Skeletal muscle cell (primary cell): ENCODE measurements around the gene CNTF.
A peak's percentile ranks its signal among the peaks of the same experiment; 100 is the strongest.

Source experiments
- DNase-seq: peaks from one replicate; pipeline ENCODE4 v3.0.0-alpha.2; 2010; ENCODE audit warnings: low read depth
- H3K4me3 ChIP-seq: 2 replicates; pipeline ENCODE4 v1.5.1; 2011; ENCODE audit warnings: low read depth, mild to moderate bottlenecking, control low read depth, low read length, moderate library complexity

The CNTF gene

GRCh38 chr11:58639669-58640068, 17.2 kb downstream of the CNTF start:
- H3K4me3 ChIP-seq = no peak overlapping the region
- DNase-seq = no peak

- no peak overlapping the region for H3K4me3 ChIP-seq
- DNase-seq = no peak
Measured at GRCh38 chr11:58640386-58641023, 18.0 kb downstream of the CNTF start.

DNA sequence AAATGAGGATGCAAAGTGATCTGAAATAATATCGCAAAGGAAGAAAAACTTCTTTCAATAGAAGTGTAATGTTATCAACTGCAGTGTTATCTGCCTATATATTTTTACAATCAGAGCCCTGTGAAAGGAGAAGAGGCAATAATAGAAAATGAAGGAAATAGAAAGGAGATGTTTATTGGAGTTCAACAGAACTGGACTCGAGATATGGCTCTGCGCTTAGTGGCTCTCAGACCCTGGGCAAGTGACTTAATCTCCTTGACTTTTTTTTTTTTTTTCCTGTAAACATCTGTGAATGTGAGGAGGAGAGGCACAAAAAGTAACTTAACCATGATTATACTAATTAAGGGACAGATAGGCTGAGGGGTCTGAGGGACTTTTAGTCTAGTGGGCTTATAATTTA, 18.9 kb downstream of the CNTF start:
- DNase-seq = no peak

DNA sequence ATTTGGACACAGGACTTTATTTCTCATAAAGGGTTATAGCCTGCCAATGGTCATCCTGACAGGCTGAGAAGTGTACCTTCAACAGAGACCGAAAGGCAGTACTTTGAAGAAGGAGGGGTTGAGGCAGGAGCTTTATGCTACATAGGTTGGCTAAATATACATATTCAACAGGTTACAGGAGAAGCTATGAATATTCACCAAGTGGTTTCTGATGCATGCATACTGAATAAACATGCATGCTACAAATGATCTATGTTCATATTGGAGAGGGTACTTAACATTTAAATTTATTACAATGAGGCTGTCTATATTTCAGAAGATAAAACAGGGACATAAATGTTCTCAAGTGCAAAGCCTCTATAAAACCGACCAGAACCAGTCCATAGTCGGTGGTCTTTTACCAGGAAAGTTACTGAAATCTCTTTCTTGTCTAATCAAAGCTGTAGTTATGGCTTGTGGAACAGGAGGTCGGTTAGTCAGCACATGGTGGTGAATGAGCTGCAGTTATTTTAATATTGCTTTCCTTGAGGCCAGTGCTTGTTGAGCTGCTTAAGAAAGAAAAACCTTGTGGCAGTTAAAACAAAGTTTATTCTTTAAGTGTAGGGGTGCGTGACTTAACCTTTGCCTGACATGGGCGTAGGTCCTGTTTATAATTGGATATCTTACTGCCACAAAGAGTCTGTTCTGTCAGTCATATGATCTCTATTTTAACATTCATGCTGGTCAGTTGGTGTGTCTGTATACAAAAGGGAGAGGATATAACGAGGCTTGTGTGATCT, 19.5 kb downstream of the CNTF start:
- H3K4me3 ChIP-seq = no peak overlapping the region
- no peak for DNase-seq

More for the DNA sequence above, 18.9 kb downstream of the CNTF start:
- H3K4me3 ChIP-seq = no peak overlapping the region

DNA sequence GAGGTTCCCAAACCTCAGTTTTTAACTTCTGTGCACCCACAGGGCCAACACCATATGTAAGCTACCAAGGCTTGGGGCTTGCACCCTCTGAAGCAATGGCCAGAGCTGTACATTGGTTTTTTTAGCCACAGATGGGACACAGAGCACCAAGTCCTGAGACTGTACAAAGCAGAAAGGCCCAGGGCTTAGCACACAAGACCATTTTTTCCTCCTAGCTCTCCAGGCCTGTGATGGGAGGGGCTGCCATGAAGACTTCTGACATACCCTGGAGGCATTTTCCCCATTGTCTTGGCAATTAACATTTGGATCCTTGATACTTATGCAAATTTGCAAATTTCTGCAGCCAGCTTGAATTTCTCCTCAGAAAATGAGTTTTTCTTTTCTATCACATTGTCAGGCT, 23.4 kb downstream of the CNTF start:
- no peak for DNase-seq
- no peak overlapping the region for H3K4me3 ChIP-seq

DNA sequence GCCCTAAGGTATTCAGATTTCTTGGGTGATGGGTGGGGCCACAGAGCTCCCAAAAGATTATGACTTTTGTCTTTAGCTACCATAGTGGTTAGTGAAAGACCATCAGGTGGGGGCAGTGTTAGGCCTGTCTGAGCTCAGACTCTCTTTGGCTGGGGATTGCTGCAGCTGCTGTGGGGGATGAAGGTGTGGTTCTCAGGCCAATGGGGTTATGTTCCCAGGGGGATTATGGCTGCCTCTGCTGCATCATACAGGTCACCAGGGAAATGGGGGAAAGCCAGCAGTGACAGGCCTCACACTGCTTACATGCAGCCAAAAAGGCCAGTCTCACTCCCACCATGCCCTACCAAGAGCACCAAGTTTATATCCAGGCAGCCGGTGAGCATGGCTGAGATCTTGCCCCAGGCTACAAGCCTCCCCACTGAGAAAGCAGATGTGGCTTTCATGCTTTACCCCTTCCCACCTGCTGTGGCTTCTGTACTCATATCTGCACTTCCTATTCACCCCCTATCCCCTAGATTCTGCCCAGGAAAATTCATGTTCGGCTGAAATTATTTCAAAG, 24.8 kb downstream of the CNTF start:
- DNase-seq = no peak
- no peak overlapping the region for H3K4me3 ChIP-seq

GRCh38 chr11:58647866-58648265, 25.4 kb downstream of the CNTF start:
- no peak overlapping the region for H3K4me3 ChIP-seq
- no peak for DNase-seq

- no peak for DNase-seq
- H3K4me3 ChIP-seq = no peak overlapping the region
Measured at GRCh38 chr11:58649623-58650022, 27.2 kb downstream of the CNTF start.

DNA sequence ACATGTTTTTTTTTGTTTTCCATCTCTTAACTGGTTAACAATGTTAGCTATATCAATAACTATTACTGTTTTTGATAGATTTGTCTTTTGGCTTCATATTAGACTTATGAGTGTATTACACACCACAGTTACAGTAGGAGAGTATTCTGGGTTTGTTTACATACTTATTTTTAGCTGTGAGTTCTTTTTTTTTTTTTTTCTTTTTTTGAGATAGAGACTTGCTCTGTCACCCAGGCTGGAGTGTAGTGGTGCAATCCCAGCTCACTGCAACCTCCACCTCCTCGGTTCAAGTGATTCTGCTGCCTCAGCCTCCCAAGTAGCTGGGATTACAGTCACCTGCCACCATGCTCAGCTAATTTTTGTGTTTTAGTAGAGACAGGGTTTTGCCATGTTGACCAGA, 28.0 kb downstream of the CNTF start:
- no peak for DNase-seq
- no peak overlapping the region for H3K4me3 ChIP-seq

GRCh38 chr11:58652726-58653280, 30.3 kb downstream of the CNTF start:
- DNase-seq = no peak

DNA sequence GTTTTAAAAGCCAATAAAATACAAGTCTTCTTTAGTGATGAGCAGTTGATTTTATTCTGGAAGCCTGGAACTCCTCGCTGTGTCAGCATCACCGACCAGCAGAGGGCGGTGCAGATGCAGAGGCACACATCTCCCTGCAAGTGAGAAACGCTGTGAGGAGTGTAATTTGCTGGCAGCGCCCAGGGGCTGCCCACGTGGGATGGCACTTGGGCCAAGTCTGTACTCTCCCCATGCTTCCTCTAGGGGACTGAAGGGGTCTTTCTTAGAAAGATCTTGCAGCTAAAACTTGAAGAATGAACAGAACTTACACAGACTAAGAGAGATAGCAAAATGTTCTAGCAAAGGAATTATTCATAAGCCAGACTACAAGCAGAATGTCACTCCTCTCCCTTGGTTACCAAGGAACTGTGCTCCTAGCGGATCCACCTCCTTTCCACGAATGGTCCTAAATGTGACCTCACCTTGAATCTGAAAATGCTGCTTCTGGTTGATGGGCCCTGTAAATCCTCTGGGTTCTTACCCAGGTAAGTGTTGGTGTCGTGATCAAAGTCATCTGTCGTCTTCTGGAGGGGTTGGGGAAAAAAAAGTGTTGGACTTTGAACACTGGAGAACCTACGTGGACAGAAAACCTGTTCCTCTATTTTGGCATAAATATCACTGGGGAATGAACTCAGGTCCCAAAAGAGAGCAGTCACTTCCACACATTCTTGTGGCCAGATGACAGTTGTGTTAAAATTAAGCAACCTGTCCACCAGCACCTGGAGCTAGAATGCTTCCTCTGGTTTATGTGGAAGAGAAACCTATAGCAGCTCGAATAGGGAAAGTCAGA, 31.8 kb downstream of the CNTF start:
- DNase-seq = peak; percentile 36

More at GRCh38 chr11:58652726-58653280, 30.3 kb downstream of the CNTF start:
- H3K4me3 ChIP-seq = no peak overlapping the region

GRCh38 chr11:58654908-58655296, 32.4 kb downstream of the CNTF start:
- no peak for DNase-seq
- H3K4me3 ChIP-seq = no peak overlapping the region

More for the DNA sequence above, 31.8 kb downstream of the CNTF start:
- no peak overlapping the region for H3K4me3 ChIP-seq

DNA sequence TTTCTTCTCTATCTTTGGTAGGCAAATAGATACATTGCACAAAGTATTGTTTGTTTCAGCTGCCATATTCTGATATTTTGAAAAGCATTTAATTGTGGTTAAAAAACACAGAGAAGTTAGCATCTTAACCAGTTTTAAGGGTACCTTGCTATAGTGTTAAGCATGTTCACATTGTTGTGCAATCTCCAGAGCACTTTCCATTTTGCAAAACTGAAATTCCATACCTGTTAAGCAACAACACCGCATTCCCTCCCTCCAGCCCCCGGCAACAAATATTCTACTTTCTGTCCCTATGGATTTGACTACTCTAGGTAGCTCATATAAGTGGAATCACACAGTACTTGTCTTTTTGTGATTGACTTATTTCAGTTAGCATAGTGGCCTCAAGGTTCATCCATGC, 33.9 kb downstream of the CNTF start:
- DNase-seq = no peak
- H3K4me3 ChIP-seq = no peak overlapping the region

GRCh38 chr11:58658623-58659022, 36.2 kb downstream of the CNTF start:
- no peak for DNase-seq
- no peak overlapping the region for H3K4me3 ChIP-seq

DNA sequence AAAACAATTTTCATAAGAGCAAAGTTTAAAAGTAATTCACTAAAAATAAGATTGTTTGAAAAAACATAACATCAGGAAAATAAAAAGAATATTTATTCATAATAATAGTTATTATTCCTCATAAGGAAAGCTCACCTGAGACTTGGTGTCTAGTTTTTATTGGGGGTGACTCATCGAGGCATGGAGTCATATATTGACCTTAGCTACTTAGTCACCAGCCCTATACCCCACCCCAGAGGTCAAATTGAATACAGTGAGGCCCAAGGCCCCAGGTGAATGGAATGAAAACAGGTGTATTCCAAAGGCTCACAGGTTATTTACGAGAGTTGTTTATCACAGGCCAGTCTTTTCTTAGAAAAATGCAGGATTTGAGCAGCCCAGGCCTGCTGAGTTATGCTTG, 36.9 kb downstream of the CNTF start:
- H3K4me3 ChIP-seq = no peak overlapping the region
- DNase-seq = no peak

DNA sequence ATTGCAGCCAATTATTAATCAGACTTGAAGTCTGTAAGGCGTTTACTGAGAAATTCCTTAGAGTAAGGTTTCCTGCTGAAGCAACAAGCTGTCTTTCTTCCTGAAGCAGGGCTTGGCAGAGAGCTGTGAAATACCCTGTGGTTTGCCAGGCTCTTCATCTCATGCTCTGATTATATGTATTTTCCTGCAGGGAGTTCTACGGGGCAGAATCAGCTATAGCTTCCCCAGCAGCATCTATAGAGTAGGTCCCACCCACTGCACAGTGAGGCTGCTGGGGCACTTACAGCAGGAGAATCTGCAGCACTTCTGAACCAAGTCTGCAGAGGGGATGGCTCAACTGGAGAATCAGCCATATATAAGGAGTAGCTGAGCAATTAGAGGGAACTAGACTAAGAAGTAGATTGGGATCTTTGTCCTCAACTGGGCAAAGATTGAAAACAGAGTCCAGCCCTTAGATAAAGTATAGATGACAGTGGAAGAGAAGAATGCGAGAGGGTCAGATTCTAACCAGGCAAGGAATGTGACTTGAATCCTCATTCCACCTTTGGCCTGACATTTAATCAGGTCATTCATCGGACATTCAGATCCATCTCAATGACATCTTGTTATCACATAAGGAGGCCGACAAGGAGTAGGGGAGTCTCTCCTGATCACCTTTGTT, 37.6 kb downstream of the CNTF start:
- DNase-seq = no peak
- no peak overlapping the region for H3K4me3 ChIP-seq

- DNase-seq = no peak
- no peak overlapping the region for H3K4me3 ChIP-seq
Measured at GRCh38 chr11:58671983-58672633, 49.6 kb downstream of the CNTF start.

DNA sequence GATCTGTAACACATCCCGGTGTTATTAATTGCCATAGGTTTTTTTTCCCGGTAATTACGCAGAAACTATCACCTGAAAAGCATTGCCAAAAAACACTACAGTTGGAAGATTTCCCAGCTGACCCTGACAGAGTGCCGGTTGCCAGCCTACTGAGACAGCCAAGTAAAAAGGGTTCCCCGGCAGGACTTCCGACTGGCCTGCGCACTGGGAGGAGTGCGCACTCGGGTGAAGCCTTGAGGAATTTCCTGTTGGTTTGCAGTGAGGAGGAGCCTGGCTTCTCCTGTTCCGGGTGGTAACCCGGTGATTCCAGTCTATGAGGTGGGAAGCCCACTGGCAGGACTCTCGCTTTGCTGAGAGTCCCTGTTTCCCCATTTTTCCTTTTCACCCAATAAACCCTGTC, 52.1 kb downstream of the CNTF start:
- no peak overlapping the region for H3K4me3 ChIP-seq
- no peak for DNase-seq
